ENCODE results near the gene MSANTD1.

Gene MSANTD1

GRCh38 chr4:3304831-3305609 lies 56.1 kb downstream of the MSANTD1 start:
- DNase-seq = no peak

- DNase-seq = peak; percentile 25
These were observed 56.8 kb downstream of the MSANTD1 start for GRCh38 chr4:3305610-3306371.
